GM19463 (cell line): ENCODE measurements around the gene CACHD1.

Experiments used
- ATAC-seq: cut with Tn5 transposase; IDR thresholded peaks from one replicate; pipeline ENCODE4 v1.9.1; 2021; ENCODE audit warnings: mild to moderate bottlenecking, moderate library complexity; ENCODE audit not compliant: unreplicated experiment

Gene CACHD1

GRCh38 chr1:64472805-64473204 is 2.9 kb downstream of the CACHD1 start:
- ATAC-seq: no peak

- ATAC-seq: no peak
Measured at GRCh38 chr1:64473367-64473766, 3.4 kb downstream of the CACHD1 start.

GRCh38 chr1:64474133-64474532 is 4.2 kb downstream of the CACHD1 start:
- no peak for ATAC-seq

GRCh38 chr1:64474665-64475439 is 4.9 kb downstream of the CACHD1 start:
- no peak for ATAC-seq

- ATAC-seq: no peak
Measured at GRCh38 chr1:64476251-64476952, 6.5 kb downstream of the CACHD1 start.

- no peak for ATAC-seq
Measured at GRCh38 chr1:64478594-64479470, 8.9 kb downstream of the CACHD1 start.

GRCh38 chr1:64479874-64480273 is 9.9 kb downstream of the CACHD1 start:
- no peak for ATAC-seq

GRCh38 chr1:64480999-64481772 is 11.3 kb downstream of the CACHD1 start:
- no peak for ATAC-seq

- no peak for ATAC-seq
Measured at GRCh38 chr1:64482128-64482527, 12.2 kb downstream of the CACHD1 start.

- no peak for ATAC-seq
Measured at GRCh38 chr1:64482720-64483119, 12.8 kb downstream of the CACHD1 start.

- no peak for ATAC-seq
Measured at GRCh38 chr1:64483731-64484414, 13.9 kb downstream of the CACHD1 start.

GRCh38 chr1:64484651-64485050 is 14.7 kb downstream of the CACHD1 start:
- no peak for ATAC-seq

- ATAC-seq: no peak
Measured at GRCh38 chr1:64486193-64486592, 16.3 kb downstream of the CACHD1 start.

- no peak for ATAC-seq
Measured at GRCh38 chr1:64487061-64487460, 17.1 kb downstream of the CACHD1 start.

GRCh38 chr1:64488862-64489261 is 18.9 kb downstream of the CACHD1 start:
- ATAC-seq: no peak

GRCh38 chr1:64489707-64490106 is 19.8 kb downstream of the CACHD1 start:
- no peak for ATAC-seq

- no peak for ATAC-seq
Measured at GRCh38 chr1:64490213-64490818, 20.4 kb downstream of the CACHD1 start.

GRCh38 chr1:64492424-64492823 is 22.5 kb downstream of the CACHD1 start:
- no peak for ATAC-seq

GRCh38 chr1:64493831-64494230 is 23.9 kb downstream of the CACHD1 start:
- no peak for ATAC-seq

- ATAC-seq: no peak
Measured at GRCh38 chr1:64494659-64495058, 24.7 kb downstream of the CACHD1 start.
